Spleen (tissue), 7 donors: ENCODE results near the gene HAND1.

Source experiments
- CTCF ChIP-seq, 11 experiments: fragments of 200-600 bp in 7 of 11; fragments of 450-650 bp in 4 of 11; sonication (generic) in 4 of 11; IDR thresholded peaks in 8 of 11; conservative IDR thresholded peaks in 3 of 11; 1 replicate in 7 of 11; 2 replicates in 4 of 11; pipeline versions ENCODE4 v1.4.0 to v1.8.0; 2016 to 2021; ENCODE audit warnings: antibody characterized with exemption in 11 of 11, inconsistent platforms in 4 of 11, mild to moderate bottlenecking in 1 of 11
- POLR2A ChIP-seq, 3 donors: fragments of 450-650 bp; IDR thresholded peaks; one replicate each; pipeline ENCODE4 v1.5.1; 2017; ENCODE audit warnings: antibody characterized with exemption in 3 of 3, mild to moderate bottlenecking in 1 of 3
- POLR2AphosphoS5 ChIP-seq, 3 donors: sonication (generic); formaldehyde crosslinking; IDR thresholded peaks; one replicate each; pipeline ENCODE4 v1.5.1; 2017; ENCODE audit warnings: antibody characterized with exemption in 3 of 3
- donor health status: DM: no; HTN: no; CAD: no; lungs with moderate emphysema.
- donor health status: DM: no; HTN: no; CAD: no.
- donor health status: DM: no; HTN: no; CAD: no.

- TF ChIP-seq CTCF (IDR thresholded peaks at IDR 0.05 in 8 of 11, conservative IDR thresholded peaks at IDR 0.05 in 3 of 11): no peak
- TF ChIP-seq POLR2AphosphoS5 (IDR thresholded peaks at IDR 0.05): no peak
- TF ChIP-seq POLR2A (IDR thresholded peaks at IDR 0.05): no peak
Measured at GRCh38 chr5:154511984-154512383, 34.0 kb upstream of the HAND1 start.
